Measurements from ENCODE around the gene MYO18B. TPM values are rescaled to one million over a fixed set of nuclear protein-coding genes. Genes with fewer than 3 reads are reported as not detected.

MYO18B gene
- total RNA-seq, 1 donor from 2014 or later: not detected

- Histone ChIP-seq H3K4me3 (ENCODE audit: low read depth, low read length) (no peak overlapping the region), H3K27me3 (ENCODE audit: control insufficient read depth, insufficient read depth, low read length) (no peaks in the 10 kb centered on the region), H3K36me3 (ENCODE audit: control insufficient read depth, insufficient read depth, low read length) (no peaks in the 10 kb centered on the region)
- FAIRE-seq: no peak
- TF ChIP-seq CTCF (IDR thresholded peaks at IDR 0.05; ENCODE audit: insufficient read depth, low read length, severe bottlenecking): no peak
- no peak for DNase-seq (ENCODE audit: low read depth)
Measured at GRCh38 chr22:25843660-25844405, 101.8 kb downstream of the MYO18B start.

- DNase-seq (ENCODE audit: low read depth) (no peak), FAIRE-seq (no peak)
- Histone ChIP-seq H3K36me3 (ENCODE audit: control insufficient read depth, insufficient read depth, low read length) (no peaks in the 10 kb centered on the region), H3K4me3 (ENCODE audit: low read depth, low read length) (no peak overlapping the region), H3K27me3 (ENCODE audit: control insufficient read depth, insufficient read depth, low read length) (no peaks in the 10 kb centered on the region)
- no peak for TF ChIP-seq CTCF (IDR thresholded peaks at IDR 0.05; ENCODE audit: insufficient read depth, low read length, severe bottlenecking)
Measured at GRCh38 chr22:25844601-25845000, 102.6 kb downstream of the MYO18B start.

- TF ChIP-seq CTCF (IDR thresholded peaks at IDR 0.05; ENCODE audit: insufficient read depth, low read length, severe bottlenecking): no peak
- Histone ChIP-seq H3K27me3 (ENCODE audit: control insufficient read depth, insufficient read depth, low read length) (no peaks in the 10 kb centered on the region), H3K36me3 (ENCODE audit: control insufficient read depth, insufficient read depth, low read length) (no peaks in the 10 kb centered on the region), H3K4me3 (ENCODE audit: low read depth, low read length) (no peak overlapping the region)
- peak; percentile 58 for FAIRE-seq
- no peak for DNase-seq (ENCODE audit: low read depth)
Measured at GRCh38 chr22:25845985-25846745, 104.2 kb downstream of the MYO18B start.

- TF ChIP-seq CTCF (IDR thresholded peaks at IDR 0.05; ENCODE audit: insufficient read depth, low read length, severe bottlenecking): no peak
- FAIRE-seq (no peak), DNase-seq (ENCODE audit: low read depth) (no peak)
- no peaks in the 10 kb centered on the region for H3K27me3 ChIP-seq (ENCODE audit: control insufficient read depth, insufficient read depth, low read length)
- no peak overlapping the region for H3K4me3 ChIP-seq (ENCODE audit: low read depth, low read length)
- H3K36me3 ChIP-seq (ENCODE audit: control insufficient read depth, insufficient read depth, low read length): no peaks in the 10 kb centered on the region
Measured at GRCh38 chr22:25847451-25847850, 105.5 kb downstream of the MYO18B start.

- Histone ChIP-seq H3K36me3 (ENCODE audit: control insufficient read depth, insufficient read depth, low read length) (no peaks in the 10 kb centered on the region), H3K4me3 (ENCODE audit: low read depth, low read length) (no peak overlapping the region), H3K27me3 (ENCODE audit: control insufficient read depth, insufficient read depth, low read length) (no peaks in the 10 kb centered on the region)
- DNase-seq (ENCODE audit: low read depth) (no peak), FAIRE-seq (no peak)
- no peak for TF ChIP-seq CTCF (IDR thresholded peaks at IDR 0.05; ENCODE audit: insufficient read depth, low read length, severe bottlenecking)
Measured at GRCh38 chr22:25848954-25849353, 107.0 kb downstream of the MYO18B start.

All from bronchial epithelial cell (primary cell).